HG02973 (cell line): ENCODE measurements around the gene DYNC1H1.

Experiments
- ATAC-seq: cut with Tn5 transposase; IDR thresholded peaks from one replicate; pipeline ENCODE4 v1.9.1; 2021; ENCODE audit warnings: moderate library complexity; ENCODE audit not compliant: unreplicated experiment

Gene DYNC1H1

DNA sequence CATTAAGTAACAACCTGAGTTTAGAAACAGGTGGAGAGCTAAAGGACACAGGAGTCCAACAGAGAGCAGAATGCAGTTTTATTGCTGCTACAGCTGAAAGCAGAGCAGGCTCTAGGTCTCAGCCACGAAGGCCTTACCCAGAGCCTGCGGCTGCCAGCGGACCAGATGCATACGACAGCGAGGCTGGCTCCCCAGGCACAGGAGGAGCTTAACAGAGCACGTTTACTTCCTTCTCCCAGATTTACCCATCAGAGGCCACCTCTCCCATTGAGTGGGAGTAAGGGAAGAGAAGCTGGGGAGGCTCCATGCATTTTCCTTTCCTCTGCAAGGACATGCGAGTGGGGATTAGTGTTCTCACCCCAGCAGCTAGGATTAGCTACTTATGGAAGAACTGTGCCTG, 22.6 kb downstream of the DYNC1H1 start:
- ATAC-seq: no peak

DNA sequence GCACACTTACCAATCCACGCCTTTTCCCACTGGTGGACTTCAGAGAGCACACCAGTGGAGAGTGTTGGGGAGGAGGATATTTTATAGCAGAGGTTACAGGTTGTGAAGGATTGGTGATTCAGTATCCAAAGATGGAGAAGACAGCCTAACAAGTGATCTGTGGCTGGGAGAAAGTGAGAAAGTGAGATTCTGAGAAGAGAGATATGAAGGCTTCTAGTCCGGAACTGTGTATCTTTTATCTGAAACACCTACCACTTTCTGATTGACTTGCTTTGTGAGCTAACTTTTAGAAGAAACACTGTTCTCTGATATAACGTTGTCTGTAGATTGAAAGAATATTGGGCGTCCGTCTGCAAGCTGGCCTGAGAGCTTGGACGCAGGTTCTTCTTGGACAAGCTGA, 24.0 kb downstream of the DYNC1H1 start:
- no peak for ATAC-seq

DNA sequence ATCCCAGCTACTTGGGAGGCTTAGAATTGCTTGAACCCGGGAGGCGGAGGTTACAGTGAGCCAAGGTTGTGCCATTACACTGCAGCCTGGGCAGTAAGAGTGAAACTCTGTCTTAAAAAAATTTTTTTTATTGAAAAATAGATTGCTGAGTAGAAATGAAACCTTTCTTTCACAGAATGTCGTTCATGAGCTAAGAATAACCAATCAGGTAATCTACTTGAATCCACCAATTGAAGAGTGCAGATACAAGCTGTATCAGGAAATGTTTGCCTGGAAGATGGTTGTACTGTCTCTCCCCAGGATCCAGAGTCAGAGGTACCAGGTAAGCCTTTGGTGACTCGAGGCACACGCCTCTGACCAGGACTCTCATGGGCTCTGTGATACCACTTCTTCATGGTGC, 27.0 kb downstream of the DYNC1H1 start:
- ATAC-seq: peak; percentile 43

DNA sequence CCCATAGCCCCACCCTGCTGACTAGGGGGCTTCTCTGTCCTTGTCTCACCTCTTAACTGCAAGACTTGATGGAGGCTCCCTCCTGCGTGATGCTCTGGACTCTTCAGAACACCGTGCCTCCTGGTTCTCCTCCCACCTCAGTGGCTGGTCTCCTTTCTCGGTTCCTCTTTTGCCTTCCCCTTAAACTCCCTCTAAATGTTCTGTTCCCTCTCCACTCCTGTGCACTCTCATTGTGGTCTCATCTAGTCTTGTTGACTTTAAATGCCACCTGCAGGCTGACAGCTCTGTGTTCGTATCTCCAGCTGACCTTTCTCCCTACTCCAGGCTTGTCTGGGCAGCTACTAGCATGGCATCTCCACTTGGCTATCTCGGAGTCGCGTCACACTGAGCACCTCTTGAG, 28.3 kb downstream of the DYNC1H1 start:
- peak; percentile 88 for ATAC-seq

GRCh38 chr14:101997429-101998336, 33.3 kb downstream of the DYNC1H1 start:
- no peak for ATAC-seq

DNA sequence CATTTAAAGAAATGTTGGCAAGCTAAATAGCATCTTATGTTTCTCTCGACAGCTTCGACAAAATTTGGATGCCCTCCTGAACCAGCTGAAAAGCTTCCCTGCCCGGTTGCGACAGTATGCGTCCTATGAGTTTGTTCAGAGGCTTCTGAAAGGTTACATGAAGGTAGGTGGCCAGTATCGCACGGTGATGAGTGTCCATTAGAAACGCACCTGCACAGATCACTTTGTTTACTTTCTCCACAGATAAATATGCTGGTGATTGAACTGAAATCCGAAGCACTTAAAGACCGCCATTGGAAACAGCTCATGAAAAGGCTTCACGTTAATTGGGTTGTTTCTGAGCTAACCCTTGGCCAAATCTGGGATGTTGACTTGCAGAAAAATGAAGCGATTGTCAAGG, 36.5 kb downstream of the DYNC1H1 start:
- ATAC-seq: no peak

GRCh38 chr14:102005336-102005735, 41.0 kb downstream of the DYNC1H1 start:
- no peak for ATAC-seq

DNA sequence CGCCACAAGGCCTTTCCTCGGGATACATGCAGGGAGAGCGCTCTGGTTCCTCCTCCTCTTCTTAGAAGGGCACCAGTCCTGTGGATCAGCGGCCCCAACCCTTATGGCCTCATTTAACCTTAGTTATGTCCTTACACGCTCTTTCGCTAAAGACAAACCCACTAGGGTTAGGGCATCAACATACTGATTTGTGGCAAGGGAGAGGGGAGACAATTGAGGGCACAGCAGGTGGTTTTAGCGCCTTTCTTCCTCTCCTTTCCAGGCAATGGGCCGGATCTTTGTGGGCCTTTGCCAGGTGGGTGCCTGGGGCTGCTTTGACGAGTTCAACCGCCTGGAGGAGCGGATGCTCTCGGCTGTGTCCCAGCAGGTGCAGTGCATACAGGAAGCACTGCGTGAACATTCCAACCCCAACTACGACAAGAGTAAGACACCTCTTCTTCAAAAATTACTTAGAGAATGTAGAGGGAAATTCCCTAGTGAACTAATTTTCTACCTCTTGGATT, 43.6 kb downstream of the DYNC1H1 start:
- no peak for ATAC-seq

DNA sequence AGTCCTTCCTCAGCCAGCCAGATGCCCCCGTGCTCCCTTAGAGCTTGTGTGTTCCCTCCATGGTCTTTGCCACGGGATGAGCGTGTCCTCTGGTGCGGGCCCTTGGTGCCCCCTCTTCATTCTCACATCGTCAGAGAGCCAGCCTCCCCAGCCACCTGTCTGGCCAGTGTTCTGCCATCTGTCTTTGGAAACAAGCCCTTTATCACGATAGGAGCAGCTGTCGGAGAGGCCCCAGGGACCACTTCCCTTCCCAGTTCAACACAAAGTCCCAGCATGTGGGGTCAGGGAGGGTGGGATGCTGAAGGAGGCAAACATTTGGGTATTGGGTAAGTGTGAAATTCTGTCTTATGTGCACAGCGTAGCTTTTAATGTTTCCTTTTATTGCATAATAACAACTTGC, 44.5 kb downstream of the DYNC1H1 start:
- ATAC-seq: no peak

DNA sequence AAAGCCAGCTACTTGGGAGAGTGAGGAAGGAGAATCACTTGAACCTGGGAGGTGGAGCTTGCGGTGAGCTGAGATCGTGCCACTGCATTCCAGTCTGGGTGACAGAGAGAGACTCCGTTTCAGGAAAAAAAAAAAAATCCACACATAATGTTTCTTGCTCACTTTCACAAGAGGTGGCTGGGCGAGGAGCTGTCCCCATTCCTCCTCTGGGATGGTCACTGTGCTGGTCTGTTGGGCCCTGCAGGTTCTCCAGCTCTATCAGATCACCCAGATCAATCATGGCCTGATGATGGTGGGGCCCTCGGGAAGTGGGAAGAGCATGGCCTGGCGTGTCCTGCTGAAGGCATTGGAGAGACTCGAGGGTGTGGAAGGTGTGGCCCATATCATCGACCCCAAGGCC, 47.3 kb downstream of the DYNC1H1 start:
- ATAC-seq: no peak

DNA sequence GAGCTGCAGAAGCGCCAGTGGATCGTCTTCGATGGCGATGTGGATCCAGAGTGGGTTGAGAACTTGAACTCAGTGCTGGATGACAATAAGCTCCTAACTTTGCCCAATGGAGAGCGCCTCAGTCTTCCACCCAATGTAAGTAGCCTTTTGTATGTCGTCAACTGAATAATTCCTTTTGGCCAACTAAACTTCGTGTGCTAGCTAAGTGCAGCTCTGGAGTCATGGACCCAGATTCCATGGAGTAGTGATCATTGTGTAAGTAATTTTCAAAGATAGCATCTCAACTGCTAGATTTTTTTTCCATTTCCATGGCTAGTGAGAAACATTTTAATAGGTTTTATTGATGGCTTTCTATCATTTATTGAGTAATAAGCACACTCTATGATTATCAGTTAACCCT, 48.0 kb downstream of the DYNC1H1 start:
- no peak for ATAC-seq

GRCh38 chr14:102013669-102014200, 49.4 kb downstream of the DYNC1H1 start:
- ATAC-seq: no peak

- no peak for ATAC-seq
Measured at GRCh38 chr14:102015045-102015685, 50.8 kb downstream of the DYNC1H1 start.

GRCh38 chr14:102015771-102016170, 51.4 kb downstream of the DYNC1H1 start:
- no peak for ATAC-seq

DNA sequence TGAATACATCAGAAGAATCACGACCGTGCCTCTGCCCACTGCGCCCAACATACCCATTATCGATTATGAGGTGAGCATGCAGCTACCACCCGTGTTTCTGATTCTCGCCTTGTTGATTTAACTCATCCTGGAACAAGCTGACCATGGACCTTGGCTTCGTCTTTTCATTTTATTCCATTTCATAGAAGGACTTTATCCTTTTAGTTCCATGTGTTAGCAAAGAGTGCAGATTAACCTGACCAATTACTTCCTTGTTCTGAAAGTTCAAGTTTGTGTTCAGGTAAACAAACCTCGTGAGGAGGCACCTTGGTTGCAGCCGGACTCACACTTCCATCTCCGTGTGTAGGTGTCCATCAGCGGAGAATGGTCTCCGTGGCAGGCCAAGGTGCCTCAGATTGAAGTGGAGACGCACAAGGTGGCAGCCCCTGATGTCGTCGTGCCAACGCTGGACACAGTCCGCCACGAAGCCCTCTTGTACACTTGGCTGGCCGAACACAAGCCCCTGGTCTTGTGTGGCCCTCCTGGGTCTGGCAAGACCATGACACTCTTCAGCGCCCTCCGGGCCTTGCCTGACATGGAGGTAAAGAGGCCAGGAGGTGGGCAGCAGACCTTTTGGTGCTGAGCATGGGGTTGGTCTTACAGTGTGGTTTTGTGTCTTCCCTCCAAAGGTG, 52.2 kb downstream of the DYNC1H1 start:
- no peak for ATAC-seq

DNA sequence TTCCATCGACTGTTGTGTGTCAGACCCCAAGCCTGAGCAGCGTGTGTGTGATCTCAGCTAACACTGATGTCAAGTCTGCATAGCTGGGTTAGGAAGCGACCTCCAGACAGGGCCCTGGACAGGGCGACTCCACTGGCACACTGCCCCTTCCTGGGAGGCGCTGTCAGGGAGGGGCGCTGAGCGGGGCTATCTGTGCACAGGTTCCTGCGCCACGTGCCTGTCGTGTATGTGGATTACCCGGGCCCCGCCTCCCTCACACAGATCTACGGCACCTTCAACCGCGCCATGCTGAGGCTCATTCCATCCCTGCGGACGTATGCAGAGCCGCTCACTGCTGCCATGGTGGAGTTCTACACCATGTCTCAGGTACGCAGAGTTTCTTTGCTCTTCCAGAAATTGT, 53.9 kb downstream of the DYNC1H1 start:
- no peak for ATAC-seq

GRCh38 chr14:102019006-102019540, 54.7 kb downstream of the DYNC1H1 start:
- no peak for ATAC-seq

GRCh38 chr14:102020058-102020971, 55.9 kb downstream of the DYNC1H1 start:
- no peak for ATAC-seq

GRCh38 chr14:102026934-102027333, 62.6 kb downstream of the DYNC1H1 start:
- ATAC-seq: no peak

DNA sequence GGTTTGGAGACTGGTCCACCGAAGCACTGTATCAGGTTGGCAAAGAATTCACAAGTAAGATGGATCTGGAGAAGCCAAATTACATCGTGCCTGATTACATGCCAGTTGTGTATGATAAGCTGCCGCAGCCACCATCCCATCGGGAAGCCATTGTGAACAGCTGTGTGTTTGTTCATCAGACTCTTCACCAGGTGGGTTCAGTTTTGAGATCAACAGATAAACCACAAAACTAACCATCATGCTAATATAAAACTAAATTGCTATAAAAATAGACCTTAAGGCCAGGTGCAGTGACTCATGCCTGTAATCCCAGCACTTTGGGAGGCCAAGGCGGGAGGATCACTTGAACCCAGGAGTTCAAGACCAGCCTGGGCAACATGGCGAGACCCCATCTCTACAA, 63.6 kb downstream of the DYNC1H1 start:
- no peak for ATAC-seq
